ENCODE data around the gene UBE2E2.

GRCh38 chr3:23183731-23184130, 19.4 kb upstream of the UBE2E2 start:
- TF ChIP-seq POLR2A (IDR thresholded peaks at IDR 0.05; ENCODE audit: low read depth, low read length) (no peak), POLR2AphosphoS5 (IDR thresholded peaks at IDR 0.05; ENCODE audit: low read depth, low read length) (no peak)
